ENCODE measurements around the gene NCKAP5. TPM values are rescaled to one million over a fixed set of nuclear protein-coding genes. Genes with fewer than 3 reads are reported as not detected.

The NCKAP5 gene
- total and polyA plus RNA-seq, 2 of the 8 experiments (the other 6 are each of a cell fraction or from before 2014, with no cell fraction given) = 0.27 to 0.86 TPM

DNA sequence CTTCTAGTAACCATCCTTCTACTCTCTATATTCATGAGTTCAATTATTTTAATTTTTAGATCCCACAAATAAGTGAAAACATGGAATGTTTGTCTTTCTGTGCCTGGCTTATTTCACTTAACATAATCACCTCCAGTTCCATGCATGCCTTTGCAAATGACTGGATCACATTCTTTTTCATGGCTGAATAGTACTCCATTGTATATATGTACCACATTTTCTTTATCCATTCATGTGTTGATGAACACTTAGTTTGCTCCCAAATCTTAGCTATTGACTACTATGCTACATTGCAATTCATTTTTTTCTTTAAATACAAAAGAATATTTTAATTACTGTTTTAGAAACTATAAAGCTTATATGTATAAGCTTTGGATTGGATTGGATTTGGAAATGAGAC, 657.8 kb downstream of the NCKAP5 start:
- no peak overlapping the region for H3K56ac ChIP-seq (replicated peaks; ENCODE audit: insufficient read length, low read depth, low read length)
- H2BK12ac ChIP-seq (ENCODE audit: low read depth, low read length) = no peak overlapping the region
- H3K23ac ChIP-seq (ENCODE audit: insufficient read length) = no peak overlapping the region
- TF ChIP-seq MAFK (IDR thresholded peaks at IDR 0.05; ENCODE audit: low read depth, low read length) (no peak), RAD21 (IDR thresholded peaks at IDR 0.05 in 1 of 2, conservative IDR thresholded peaks at IDR 0.05 in 1 of 2; ENCODE audit: low read depth in 2 of 2, low read length in 2 of 2) (no peak), SP1 (IDR thresholded peaks at IDR 0.05; ENCODE audit: low read depth, low read length) (no peak), TEAD4 (IDR thresholded peaks at IDR 0.05; ENCODE audit: low read depth, low read length) (no peak), CBX5 (IDR thresholded peaks at IDR 0.05; ENCODE audit: low read depth, low read length) (no peak), EGR1 (IDR thresholded peaks at IDR 0.05; ENCODE audit: borderline replicate concordance, low read depth, low read length) (no peak), SIX5 (IDR thresholded peaks at IDR 0.05; ENCODE audit: low read depth, low read length) (no peak), CBX8 (IDR thresholded peaks at IDR 0.05; ENCODE audit: borderline replicate concordance, low read depth, low read length) (no peak)
- TF ChIP-seq, protein P1, sequence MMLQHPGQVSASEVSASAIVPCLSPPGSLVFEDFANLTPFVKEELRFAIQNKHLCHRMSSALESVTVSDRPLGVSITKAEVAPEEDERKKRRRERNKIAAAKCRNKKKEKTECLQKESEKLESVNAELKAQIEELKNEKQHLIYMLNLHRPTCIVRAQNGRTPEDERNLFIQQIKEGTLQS (IDR thresholded peaks at IDR 0.05; ENCODE audit: insufficient read depth, low read depth, low read length) = no peak
- TF ChIP-seq, protein P2, sequence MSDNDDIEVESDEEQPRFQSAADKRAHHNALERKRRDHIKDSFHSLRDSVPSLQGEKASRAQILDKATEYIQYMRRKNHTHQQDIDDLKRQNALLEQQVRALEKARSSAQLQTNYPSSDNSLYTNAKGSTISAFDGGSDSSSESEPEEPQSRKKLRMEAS (IDR thresholded peaks at IDR 0.05) = no peak
- H3K9me3 ChIP-seq (ENCODE audit: insufficient read depth in 2 of 2, low read depth in 1 of 2, low read length in 1 of 2) = no peaks in the 10 kb centered on the region
- no peak overlapping the region for H2AK5ac ChIP-seq (ENCODE audit: low read depth, low read length)
- H3K4ac ChIP-seq (replicated peaks; ENCODE audit: insufficient read length, low read depth, low read length) = no peak overlapping the region
- H3K9ac ChIP-seq (replicated peaks in 1 of 4; ENCODE audit: extremely low read depth in 1 of 4, low read depth in 3 of 4, low read length in 3 of 4) = no peak overlapping the region
- no peaks in the 10 kb centered on the region for H3K23me2 ChIP-seq (ENCODE audit: low read depth, low read length)
- no peaks in the 10 kb centered on the region for H3K79me2 ChIP-seq (ENCODE audit: control insufficient read depth in 1 of 2, insufficient read depth in 2 of 2, low read length in 2 of 2)
- no peaks in the 10 kb centered on the region for H3K4me1 ChIP-seq (replicated peaks in 1 of 4; ENCODE audit: control insufficient read depth in 3 of 4, insufficient read depth in 4 of 4, low read length in 3 of 4)
- FAIRE-seq = no peak
- no peak for DNase-seq (ENCODE audit: low read depth in 1 of 2, low spot score in 2 of 2)
- H4K8ac ChIP-seq (ENCODE audit: extremely low read depth, insufficient read depth, low read length) = no peak overlapping the region
- CTCF ChIA-PET (ENCODE audit: partially characterized antibody) = interaction anchor here (0.8 kb wide), 1 partner anchor 241 kb away, joined by 4 read pairs; no protein-coding TSS in a partner anchor
- H3K18ac ChIP-seq (ENCODE audit: extremely low read depth, low read length) = no peak overlapping the region
- H2AFZ ChIP-seq (ENCODE audit: low read length) = no peak overlapping the region
- H3K4me2 ChIP-seq (ENCODE audit: insufficient read depth in 1 of 2, low read depth in 2 of 2, low read length in 2 of 2) = no peak overlapping the region
- H2BK120ac ChIP-seq (replicated peaks; ENCODE audit: low read depth, low read length) = no peak overlapping the region
- no peak overlapping the region for H4K5ac ChIP-seq (ENCODE audit: insufficient read length, low read depth, low read length)
- no peak overlapping the region for H2BK5ac ChIP-seq (ENCODE audit: low read depth, low read length)
- H3K36me3 ChIP-seq (ENCODE audit: control insufficient read depth in 2 of 4, insufficient read depth in 4 of 4, low read length in 3 of 4) = no peaks in the 10 kb centered on the region
- no peak overlapping the region for H3K4me3 ChIP-seq (ENCODE audit: extremely low read depth in 1 of 4, insufficient read depth in 2 of 4, low read depth in 3 of 4, low read length in 4 of 4)
- H3K27me3 ChIP-seq (replicated peaks in 1 of 4; ENCODE audit: control insufficient read depth in 3 of 4, extremely low read depth in 1 of 4, insufficient read depth in 3 of 4, low read length in 3 of 4) = no peaks in the 10 kb centered on the region
- no peak overlapping the region for H3K14ac ChIP-seq (ENCODE audit: insufficient read length)
- H3K27ac ChIP-seq (ENCODE audit: low read depth, low read length) = no peak overlapping the region
- no peaks in the 10 kb centered on the region for H4K20me1 ChIP-seq (replicated peaks in 1 of 2; ENCODE audit: control insufficient read depth in 1 of 2, insufficient read depth in 2 of 2, low read length in 2 of 2)
- POLR2A ChIA-PET (ENCODE audit: partially characterized antibody) = no interaction called here
- no peaks in the 10 kb centered on the region for H3K79me1 ChIP-seq (ENCODE audit: low read depth, low read length)
- H2BK20ac ChIP-seq (ENCODE audit: low read length) = no peak overlapping the region
- H2BK15ac ChIP-seq (ENCODE audit: low read length) = no peak overlapping the region
- no peak overlapping the region for H4K91ac ChIP-seq (replicated peaks; ENCODE audit: insufficient read length, low read length)
